GM21381 (cell line): Measurements from ENCODE around the gene EIF2S1.

Experiments used
- ATAC-seq: cut with Tn5 transposase; IDR thresholded peaks from one replicate; pipeline ENCODE4 v1.9.1; 2021; ENCODE audit warnings: mild to moderate bottlenecking, moderate library complexity; ENCODE audit not compliant: unreplicated experiment

The EIF2S1 gene

DNA sequence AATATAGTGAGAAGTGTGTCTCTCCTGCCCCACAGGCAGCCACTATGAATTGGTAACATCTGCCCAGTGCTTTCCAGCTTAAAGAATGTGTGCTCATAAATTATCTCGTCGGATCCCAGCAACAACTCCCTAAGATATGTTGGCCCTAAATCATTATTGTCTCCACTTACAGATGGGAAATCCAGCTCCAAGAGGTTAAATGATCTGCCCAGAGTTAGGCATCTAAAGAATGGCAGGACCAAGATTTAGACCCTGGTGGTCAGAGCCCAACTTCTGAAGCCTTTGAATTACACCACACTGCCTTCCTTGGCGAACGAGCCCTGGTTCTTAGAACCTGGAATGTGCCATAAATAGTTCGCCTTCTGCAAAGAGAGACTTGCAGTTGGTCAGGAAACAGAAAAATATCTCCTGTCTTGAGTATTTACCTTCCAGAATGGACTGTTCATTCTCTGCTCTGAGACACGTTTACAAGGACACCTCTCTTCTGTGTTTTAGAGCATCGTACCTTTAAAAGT lies 72.0 kb downstream of the EIF2S1 start:
- ATAC-seq, result no peak

DNA sequence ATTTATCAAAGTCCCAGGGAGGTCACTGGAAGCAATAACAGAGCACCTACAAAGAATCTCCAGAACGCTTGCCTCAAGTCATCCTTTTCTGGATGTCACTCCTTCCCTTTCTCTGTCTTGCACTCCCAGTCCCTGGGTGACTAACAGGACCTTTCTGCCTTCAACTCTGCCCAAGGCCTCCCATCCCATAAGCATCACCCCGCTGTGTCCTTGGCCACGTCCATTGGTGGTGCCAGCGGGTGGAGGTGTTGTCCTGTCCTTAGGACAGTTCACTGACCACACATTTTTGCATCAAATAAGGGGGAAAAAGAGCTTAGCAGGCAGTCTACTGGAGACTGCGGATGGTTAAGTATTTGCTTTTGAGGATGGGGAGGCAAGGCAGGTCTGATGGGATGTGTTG lies 75.5 kb downstream of the EIF2S1 start:
- ATAC-seq, result no peak
